Immature natural killer cell (primary cell): Measurements from ENCODE around the gene NPHP1. TPM values are rescaled to one million over a fixed set of nuclear protein-coding genes. Genes with fewer than 3 reads are reported as not detected.

Experiments used
- DNase-seq, 3 donors: peaks; one replicate each; pipeline ENCODE4 v3.0.0; 2022; ENCODE audit warnings: mixed read lengths in 1 of 3
- H3K27ac Mint-ChIP-seq, 6 donors: one replicate each; pipeline ENCODE4 v1.8.0; 2020; ENCODE audit warnings: mixed read lengths in 6 of 6, mild to moderate bottlenecking in 5 of 6, inconsistent platforms in 4 of 6, moderate library complexity in 3 of 6
- H3K27me3 Mint-ChIP-seq, 3 donors: one replicate each; pipeline ENCODE4 v1.8.0; 2020 to 2021; ENCODE audit warnings: low read depth in 3 of 3, mild to moderate bottlenecking in 3 of 3, mixed read lengths in 3 of 3, moderate library complexity in 3 of 3, inconsistent platforms in 1 of 3
- H3K36me3 Mint-ChIP-seq, 3 donors: one replicate each; pipeline ENCODE4 v1.8.0; 2020; ENCODE audit warnings: mixed read lengths in 3 of 3, inconsistent platforms in 2 of 3, mild to moderate bottlenecking in 2 of 3
- H3K4me1 Mint-ChIP-seq, 2 donors: one replicate each; pipeline ENCODE4 v1.8.0; 2020; ENCODE audit warnings: inconsistent platforms in 2 of 2, mild to moderate bottlenecking in 2 of 2, mixed read lengths in 2 of 2, moderate library complexity in 1 of 2
- H3K4me3 Mint-ChIP-seq, 5 donors: one replicate each; pipeline ENCODE4 v1.8.0; 2020; ENCODE audit warnings: mild to moderate bottlenecking in 5 of 5, mixed read lengths in 5 of 5, inconsistent platforms in 3 of 5, moderate library complexity in 3 of 5
- H3K9me3 Mint-ChIP-seq, 6 donors: one replicate each; pipeline ENCODE4 v1.8.0; 2020; ENCODE audit warnings: mild to moderate bottlenecking in 6 of 6, mixed read lengths in 6 of 6, inconsistent platforms in 4 of 6, moderate library complexity in 3 of 6
- polyA plus RNA-seq, 3 donors: library from polyadenylated mRNA; unstranded; fragments of 300-500 nt; fragmentation: Illumina TruSeq; gene quantifications; one replicate each; pipeline ENCODE4 v1.2.3, GENCODE V29; 2021

The NPHP1 gene
- polyA plus RNA-seq, 3 donors from 2014 or later = not detected

GRCh38 chr2:110131166-110131565, 73.6 kb downstream of the NPHP1 start:
- H3K4me1 Mint-ChIP-seq = no peaks in the 10 kb centered on the region
- no peak overlapping the region for H3K27ac Mint-ChIP-seq
- no peaks in the 10 kb centered on the region for H3K36me3 Mint-ChIP-seq
- no peak for DNase-seq
- H3K4me3 Mint-ChIP-seq = no peak overlapping the region
- peaks cover 0 to 3% (median 0%) of the 10 kb centered on the region in 3 donors for H3K27me3 Mint-ChIP-seq
- peaks cover 3 to 25% (median 10%) of the 10 kb centered on the region in 6 donors for H3K9me3 Mint-ChIP-seq

GRCh38 chr2:110130757-110131156, 74.1 kb downstream of the NPHP1 start:
- Mint-ChIP-seq H3K36me3 (no peaks in the 10 kb centered on the region), H3K27ac (no peak overlapping the region), H3K4me1 (no peaks in the 10 kb centered on the region), H3K27me3 (peaks cover 0 to 3% (median 0%) of the 10 kb centered on the region in 3 donors), H3K9me3 (peaks cover 3 to 25% (median 10%) of the 10 kb centered on the region in 6 donors), H3K4me3 (no peak overlapping the region)
- DNase-seq = no peak

GRCh38 chr2:110126906-110127305, 77.9 kb downstream of the NPHP1 start:
- no peak overlapping the region for H3K27ac Mint-ChIP-seq

GRCh38 chr2:110126086-110126773, 78.6 kb downstream of the NPHP1 start:
- DNase-seq = no peak
- Mint-ChIP-seq H3K4me3 (no peak overlapping the region), H3K27ac (no peak overlapping the region), H3K27me3 (peaks cover 0 to 3% (median 1%) of the 10 kb centered on the region in 3 donors), H3K9me3 (no peaks in the 10 kb centered on the region), H3K4me1 (no peaks in the 10 kb centered on the region), H3K36me3 (no peaks in the 10 kb centered on the region)

More at GRCh38 chr2:110126906-110127305, 77.9 kb downstream of the NPHP1 start:
- Mint-ChIP-seq H3K4me3 (no peak overlapping the region), H3K9me3 (no peaks in the 10 kb centered on the region), H3K4me1 (no peaks in the 10 kb centered on the region), H3K27me3 (peaks cover 0 to 3% (median 1%) of the 10 kb centered on the region in 3 donors), H3K36me3 (no peaks in the 10 kb centered on the region)
- DNase-seq = no peak

GRCh38 chr2:110124939-110125691, 79.7 kb downstream of the NPHP1 start:
- no peak overlapping the region for H3K4me3 Mint-ChIP-seq
- H3K9me3 Mint-ChIP-seq = no peaks in the 10 kb centered on the region
- H3K4me1 Mint-ChIP-seq = no peaks in the 10 kb centered on the region
- no peak for DNase-seq
- H3K27ac Mint-ChIP-seq = no peak overlapping the region
- no peaks in the 10 kb centered on the region for H3K36me3 Mint-ChIP-seq
- H3K27me3 Mint-ChIP-seq = peaks cover 0 to 6% (median 1%) of the 10 kb centered on the region in 3 donors

- Mint-ChIP-seq H3K4me1 (no peaks in the 10 kb centered on the region), H3K27me3 (peaks cover 1 to 6% (median 2%) of the 10 kb centered on the region in 3 donors), H3K9me3 (no peaks in the 10 kb centered on the region), H3K27ac (no peak overlapping the region), H3K36me3 (no peaks in the 10 kb centered on the region), H3K4me3 (no peak overlapping the region)
- DNase-seq = no peak
Measured at GRCh38 chr2:110124038-110124825, 80.6 kb downstream of the NPHP1 start.

GRCh38 chr2:110121592-110121991, 83.2 kb downstream of the NPHP1 start:
- no peak for DNase-seq
- no peaks in the 10 kb centered on the region for H3K4me1 Mint-ChIP-seq
- H3K27ac Mint-ChIP-seq = no peak overlapping the region
- peaks cover 0 to 2% (median 0%) of the 10 kb centered on the region in 6 donors for H3K9me3 Mint-ChIP-seq
- no peaks in the 10 kb centered on the region for H3K36me3 Mint-ChIP-seq
- no peak overlapping the region for H3K4me3 Mint-ChIP-seq
- H3K27me3 Mint-ChIP-seq = peaks cover 8 to 17% (median 11%) of the 10 kb centered on the region in 3 donors

GRCh38 chr2:110121052-110121334, 83.8 kb downstream of the NPHP1 start:
- Mint-ChIP-seq H3K4me3 (no peak overlapping the region), H3K4me1 (no peaks in the 10 kb centered on the region), H3K27ac (no peak overlapping the region), H3K27me3 (peaks cover 10 to 22% (median 11%) of the 10 kb centered on the region in 3 donors), H3K36me3 (no peaks in the 10 kb centered on the region), H3K9me3 (peaks cover 0 to 2% (median 0%) of the 10 kb centered on the region in 6 donors)
- DNase-seq = no peak

GRCh38 chr2:110120171-110121051, 84.4 kb downstream of the NPHP1 start:
- DNase-seq = no peak
- H3K9me3 Mint-ChIP-seq = peaks cover 0 to 2% (median 0%) of the 10 kb centered on the region in 6 donors
- H3K27ac Mint-ChIP-seq = no peak overlapping the region
- no peaks in the 10 kb centered on the region for H3K4me1 Mint-ChIP-seq
- no peak overlapping the region for H3K4me3 Mint-ChIP-seq
- no peaks in the 10 kb centered on the region for H3K36me3 Mint-ChIP-seq
- peaks cover 10 to 22% (median 11%) of the 10 kb centered on the region in 3 donors for H3K27me3 Mint-ChIP-seq

- Mint-ChIP-seq H3K36me3 (no peaks in the 10 kb centered on the region), H3K4me3 (no peak overlapping the region), H3K27me3 (peaks cover 7 to 27% (median 12%) of the 10 kb centered on the region in 3 donors), H3K4me1 (no peaks in the 10 kb centered on the region), H3K27ac (no peak overlapping the region), H3K9me3 (peaks cover 0 to 2% (median 0%) of the 10 kb centered on the region in 6 donors)
- no peak for DNase-seq
Measured at GRCh38 chr2:110116033-110116710, 88.6 kb downstream of the NPHP1 start.

- Mint-ChIP-seq H3K9me3 (peaks cover 0 to 2% (median 0%) of the 10 kb centered on the region in 6 donors), H3K4me1 (no peaks in the 10 kb centered on the region), H3K27me3 (peaks cover 7 to 30% (median 16%) of the 10 kb centered on the region in 3 donors), H3K27ac (no peak within 1 kb of the TSS), H3K36me3 (no peaks in the 10 kb centered on the region), H3K4me3 (no peak within 1 kb of the TSS)
- no peak for DNase-seq
Measured at GRCh38 chr2:110115291-110116032, 89.4 kb downstream of the NPHP1 start, which contains the start of gene MALL. TSS of gene MALL (minus strand) at chr2:110115822. CDS start at chr2:110115792, 30 bp downstream.

GRCh38 chr2:110114831-110115255, 90.0 kb downstream of the NPHP1 start:
- H3K4me3 Mint-ChIP-seq = no peak overlapping the region

More at GRCh38 chr2:110114831-110115255, 90.0 kb downstream of the NPHP1 start:
- no peak overlapping the region for H3K27ac Mint-ChIP-seq
- no peaks in the 10 kb centered on the region for H3K36me3 Mint-ChIP-seq
- no peaks in the 10 kb centered on the region for H3K4me1 Mint-ChIP-seq
- peaks cover 4 to 30% (median 17%) of the 10 kb centered on the region in 3 donors for H3K27me3 Mint-ChIP-seq
- peaks cover 0 to 2% (median 0%) of the 10 kb centered on the region in 6 donors for H3K9me3 Mint-ChIP-seq
- no peak for DNase-seq
